GM19455 (cell line): ENCODE results near the gene SULT1A1.
"Not testable (repeated sequence)": the region's sequence is repeated elsewhere in the genome, so short reads cannot be mapped to it uniquely, and the experiment has no call there.

ENCODE experiments used
- ATAC-seq: cut with Tn5 transposase; IDR thresholded peaks from one replicate; pipeline ENCODE4 v1.9.1; 2021; ENCODE audit not compliant: unreplicated experiment

Gene SULT1A1

DNA sequence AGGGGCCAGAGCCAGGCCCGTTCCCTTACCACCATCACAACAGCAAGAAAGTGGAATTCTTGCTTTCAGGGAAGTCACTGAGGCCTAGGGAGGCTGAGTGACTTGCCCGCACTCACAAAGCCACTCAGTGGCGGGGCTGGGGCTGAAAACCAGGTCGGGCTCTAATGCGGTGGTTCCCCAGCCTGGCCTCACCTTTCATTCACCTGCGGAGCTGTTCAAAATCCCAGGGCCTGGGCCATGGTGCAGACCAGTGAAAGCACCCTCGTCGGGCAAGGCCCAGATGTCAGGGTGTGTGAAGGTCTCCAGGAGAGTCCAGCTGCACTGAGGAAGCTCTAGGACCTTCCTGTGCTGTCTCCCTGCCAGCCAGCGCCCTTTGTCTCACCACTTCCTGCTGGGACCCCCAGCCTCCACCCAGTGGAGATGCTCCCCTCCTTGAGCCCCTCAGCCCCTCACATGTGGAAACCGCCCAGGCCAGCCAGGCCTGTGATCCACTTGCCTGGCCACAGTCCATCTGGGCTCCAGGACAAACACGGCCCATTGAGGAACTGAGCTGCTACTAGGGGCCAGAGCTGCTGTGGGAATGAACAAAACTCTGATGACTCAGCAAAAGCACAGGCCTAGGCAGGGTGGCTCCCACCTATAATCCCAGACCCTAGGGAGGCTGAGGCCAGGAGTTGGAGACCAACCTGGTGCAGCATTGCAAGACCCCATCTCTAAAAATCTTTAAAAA, 812 bp downstream of the SULT1A1 start:
- ATAC-seq, result not testable (repeated sequence)

DNA sequence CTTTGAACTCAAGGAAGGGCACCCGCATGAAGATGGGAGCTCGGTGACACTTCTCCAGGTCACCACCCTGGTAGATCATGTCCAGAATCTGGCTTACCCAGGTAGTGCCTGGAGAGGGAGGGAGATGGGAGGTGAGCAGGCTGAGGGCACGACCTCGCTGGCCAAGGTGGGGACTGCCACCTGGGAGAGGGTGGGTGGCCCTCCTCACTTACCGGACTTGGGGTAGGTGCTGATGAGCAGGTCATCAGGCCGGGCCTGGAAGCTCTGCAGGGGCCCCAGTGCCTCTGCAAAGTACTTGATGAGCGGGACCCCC, 1.4 kb downstream of the SULT1A1 start:
- ATAC-seq, result not testable (repeated sequence)

DNA sequence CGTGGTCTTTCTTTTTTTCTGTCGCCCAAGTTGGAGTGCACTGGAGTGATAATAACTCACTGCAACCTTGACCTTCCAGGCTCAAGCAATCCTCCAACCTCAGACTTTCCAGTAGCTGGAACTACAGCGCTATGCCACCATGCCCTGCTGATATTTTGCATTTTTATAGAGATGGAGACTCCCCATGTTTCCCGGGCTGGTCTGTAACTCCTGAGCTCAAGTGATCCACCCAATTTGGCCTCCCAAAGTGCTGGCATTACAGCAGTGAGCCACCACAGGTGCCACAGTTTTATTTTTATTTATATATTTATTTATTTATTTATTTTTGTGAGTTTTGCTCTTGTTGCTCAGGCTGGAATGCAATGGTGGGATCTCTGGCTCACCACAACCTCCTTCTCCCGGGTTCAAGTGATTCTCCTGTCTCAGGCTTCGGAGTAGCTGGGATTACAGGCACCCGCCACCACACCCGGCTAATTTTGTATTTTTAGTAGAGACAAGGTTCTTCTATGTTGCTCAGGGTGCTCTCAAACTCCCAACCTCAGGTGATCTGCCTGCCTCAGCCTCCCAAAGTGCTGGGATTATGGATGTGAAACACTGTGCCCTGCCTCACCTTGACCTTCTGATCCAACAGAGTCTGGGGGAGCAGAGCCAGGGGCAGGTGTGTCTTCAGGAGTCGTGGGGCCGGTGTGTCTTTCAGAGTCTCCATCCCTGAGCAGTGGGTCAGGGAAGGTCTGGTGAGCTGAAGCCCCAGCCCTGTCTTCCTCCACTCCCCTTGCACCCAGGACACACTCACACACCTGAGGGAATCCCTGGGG, 2.0 kb downstream of the SULT1A1 start:
- ATAC-seq, result not testable (repeated sequence)

DNA sequence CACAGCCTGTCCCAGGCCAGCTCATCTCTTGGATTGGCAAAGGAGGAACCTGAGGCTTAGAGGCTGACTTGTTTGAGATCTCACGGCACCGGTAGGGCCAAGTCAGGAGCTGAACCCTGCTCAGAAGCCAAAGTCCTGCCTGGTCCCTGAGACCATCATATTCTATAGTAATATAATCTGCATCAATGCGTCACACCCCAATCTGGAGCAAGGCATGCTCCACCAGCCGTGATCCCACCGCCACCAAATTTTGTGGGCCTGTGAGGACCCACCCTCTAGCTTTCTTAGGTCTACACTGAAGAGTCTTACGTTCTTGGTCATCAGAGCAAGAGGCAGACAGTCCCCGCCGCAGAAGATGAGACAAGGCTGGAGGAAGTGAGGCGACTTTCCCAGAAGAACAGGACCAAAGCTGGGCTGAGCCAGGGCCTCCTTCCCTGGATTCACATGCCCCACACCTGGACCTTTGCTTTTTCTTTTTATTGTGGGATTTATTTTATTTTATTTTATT, 2.7 kb downstream of the SULT1A1 start:
- no peak for ATAC-seq

DNA sequence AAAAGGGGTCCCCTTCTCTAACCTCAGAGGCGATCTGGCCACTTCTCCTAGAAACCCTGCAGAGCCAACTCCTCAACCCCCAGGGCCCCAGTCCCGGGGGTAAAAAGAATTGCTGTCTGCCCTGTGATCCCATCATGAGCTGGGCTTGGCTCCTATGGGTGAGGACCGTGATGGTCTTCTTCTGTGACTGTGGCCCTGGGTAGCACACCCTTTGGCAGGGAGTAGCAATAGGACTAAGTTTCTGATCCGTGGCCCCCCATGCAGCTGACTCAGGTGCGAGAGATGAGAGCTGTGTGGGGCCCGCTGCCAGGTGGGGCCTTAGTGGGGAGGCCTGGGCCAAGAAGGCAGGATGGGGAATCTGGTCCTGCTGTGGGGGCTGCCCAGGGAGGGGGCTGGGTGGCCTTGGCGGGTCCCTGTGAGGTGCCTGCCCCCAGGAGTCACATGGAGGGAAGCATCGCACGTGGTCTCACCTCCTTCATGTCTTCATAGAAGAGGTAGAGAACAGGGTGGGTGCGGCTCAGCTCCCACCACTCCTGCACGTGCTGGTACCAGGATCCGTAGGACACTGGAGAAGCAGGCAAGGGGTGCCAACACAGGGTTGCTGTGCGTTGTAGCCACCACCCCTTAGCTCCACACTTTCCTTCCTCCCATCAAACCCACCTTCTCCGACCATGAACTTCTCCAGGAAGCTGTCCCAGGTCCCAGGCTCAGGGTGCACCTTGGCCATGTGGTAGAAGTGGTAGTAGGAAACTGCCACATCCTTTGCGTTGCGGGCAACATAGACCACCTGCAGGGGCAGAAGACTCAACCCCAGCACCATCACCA, 3.3 kb downstream of the SULT1A1 start:
- no peak for ATAC-seq

DNA sequence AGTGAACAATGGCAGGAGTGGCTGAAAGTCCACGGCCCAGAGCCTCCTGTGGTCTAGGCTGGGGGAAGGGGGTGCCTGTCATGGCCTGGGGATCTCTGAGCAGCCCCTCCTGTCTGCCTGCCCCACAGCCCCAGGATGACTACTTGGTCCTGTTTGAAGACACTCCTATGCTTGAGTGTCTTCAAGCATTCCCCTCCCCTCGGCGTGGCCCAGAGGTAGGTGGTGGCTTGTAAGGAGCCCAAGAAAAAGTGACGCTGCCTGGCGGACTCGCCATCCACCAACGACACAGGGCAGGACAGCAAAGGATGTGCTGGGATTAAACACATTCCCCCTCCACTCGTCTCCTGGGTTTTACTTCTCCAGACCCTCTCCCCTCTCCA, 5.7 kb downstream of the SULT1A1 start:
- no peak for ATAC-seq

DNA sequence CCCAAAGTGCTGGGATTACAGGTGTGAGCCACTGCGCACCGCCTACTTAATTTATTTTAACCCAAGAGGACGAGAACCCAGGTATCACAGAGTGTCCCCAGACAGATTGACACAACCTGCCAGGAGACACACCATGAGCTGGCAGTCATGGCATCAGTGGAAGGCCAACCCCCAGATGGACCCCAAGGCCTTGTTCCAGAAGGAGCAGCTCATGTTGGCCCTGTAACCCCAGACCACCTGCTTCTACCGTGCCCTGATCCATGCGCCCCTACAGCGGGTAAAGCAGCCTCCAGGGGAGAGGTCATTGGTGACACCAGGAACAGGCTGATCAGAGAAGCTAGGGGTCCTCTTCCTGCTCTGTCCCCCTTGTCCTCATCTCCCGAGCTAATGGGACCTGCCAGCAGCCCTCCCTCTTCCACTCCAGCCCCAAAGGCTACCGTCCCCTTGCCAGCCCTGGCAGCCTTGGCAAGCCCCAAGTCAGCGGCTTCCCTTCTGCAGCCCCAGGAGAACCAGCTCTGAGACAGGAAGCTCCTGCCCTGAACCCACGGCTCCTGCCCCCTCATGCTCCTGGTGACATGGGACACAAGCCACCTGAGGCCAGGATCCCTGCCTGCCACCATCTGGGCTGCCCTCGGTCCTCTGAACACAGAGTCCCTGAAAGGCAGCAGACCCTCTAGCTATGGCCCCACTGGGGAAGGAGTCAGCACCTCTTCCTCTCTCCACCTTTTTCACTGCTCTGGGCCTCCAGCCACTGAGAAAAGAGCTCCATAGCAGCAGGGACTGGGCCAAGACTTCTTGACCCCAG, 6.3 kb downstream of the SULT1A1 start:
- no peak for ATAC-seq

DNA sequence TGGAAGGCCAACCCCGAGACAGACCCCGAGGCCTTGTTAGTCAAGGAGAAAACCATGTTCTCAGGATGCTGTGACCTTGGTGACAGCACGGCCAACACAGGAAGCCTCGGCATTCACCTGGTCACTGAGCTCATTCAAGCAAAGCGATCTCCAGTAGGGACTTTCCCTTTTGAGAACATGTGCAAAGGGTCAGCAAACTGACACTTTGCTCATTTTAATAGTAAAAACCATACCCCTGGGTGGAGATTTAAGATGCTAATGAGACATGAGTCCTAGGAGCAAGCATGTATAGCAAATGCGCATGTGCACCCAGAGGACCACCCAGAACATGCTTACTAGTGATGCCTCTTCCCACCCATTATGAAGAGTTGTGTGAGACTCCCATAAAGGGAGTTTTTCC, 7.3 kb downstream of the SULT1A1 start:
- no peak for ATAC-seq

DNA sequence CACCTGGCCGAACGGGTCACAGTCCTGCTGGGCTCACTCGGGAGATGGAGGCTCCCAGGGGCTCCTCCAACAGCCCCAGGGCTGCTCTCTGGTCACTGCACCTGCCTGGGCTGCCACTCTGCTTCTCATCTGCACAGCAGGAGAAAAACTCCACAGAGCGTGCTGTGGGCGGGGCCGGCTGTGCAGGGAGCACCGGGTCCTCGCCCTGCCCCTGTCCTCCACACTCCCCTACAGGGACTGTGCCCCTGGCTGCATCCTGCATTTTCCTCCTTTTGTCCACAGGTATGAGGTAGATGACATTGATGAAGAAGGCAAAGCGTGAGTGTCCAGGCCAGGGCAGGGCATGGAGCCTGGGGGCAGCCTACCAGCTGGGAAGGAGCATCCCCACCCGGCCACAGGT, 7.8 kb downstream of the SULT1A1 start:
- ATAC-seq, result not testable (repeated sequence)

DNA sequence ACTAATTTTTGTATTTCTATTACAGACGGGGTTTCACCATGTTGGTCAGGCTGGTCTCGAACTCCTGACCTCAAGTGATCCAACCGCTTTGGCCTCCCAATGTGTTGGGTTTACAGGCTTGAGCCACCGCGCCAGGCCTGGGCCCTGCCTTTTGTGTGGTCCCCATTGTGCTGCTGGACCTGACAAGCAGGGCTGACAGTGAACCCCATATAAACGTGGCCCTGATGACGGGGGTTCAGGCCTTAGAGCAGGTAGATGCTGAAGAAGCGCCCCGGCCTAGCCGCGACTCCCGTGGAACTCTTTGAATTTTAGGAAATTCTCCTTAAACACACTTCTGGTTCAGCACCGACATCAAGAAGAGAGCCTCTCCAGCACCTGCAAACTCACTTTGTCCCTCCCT, 8.3 kb downstream of the SULT1A1 start:
- ATAC-seq, result not testable (repeated sequence)

DNA sequence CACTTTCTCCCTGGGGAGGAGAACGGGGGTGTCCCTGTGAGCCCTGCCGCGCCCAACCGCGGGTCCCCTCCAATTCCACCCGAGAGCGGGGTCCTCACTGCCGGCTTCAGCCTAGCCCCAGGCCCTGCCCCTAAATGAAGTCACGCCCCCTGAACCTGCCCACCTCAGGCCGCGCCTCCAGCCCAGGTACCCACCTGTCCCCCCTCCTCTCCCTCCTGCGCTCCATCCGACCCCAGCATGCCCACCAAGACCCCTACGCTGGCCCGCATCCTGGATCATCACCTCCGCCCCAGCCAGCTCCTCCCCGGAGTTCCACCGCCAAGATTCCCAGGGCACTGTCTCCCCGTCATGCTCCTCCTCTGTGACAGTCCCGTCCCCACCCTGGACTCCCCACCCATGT, 8.9 kb downstream of the SULT1A1 start:
- ATAC-seq, result not testable (repeated sequence)

DNA sequence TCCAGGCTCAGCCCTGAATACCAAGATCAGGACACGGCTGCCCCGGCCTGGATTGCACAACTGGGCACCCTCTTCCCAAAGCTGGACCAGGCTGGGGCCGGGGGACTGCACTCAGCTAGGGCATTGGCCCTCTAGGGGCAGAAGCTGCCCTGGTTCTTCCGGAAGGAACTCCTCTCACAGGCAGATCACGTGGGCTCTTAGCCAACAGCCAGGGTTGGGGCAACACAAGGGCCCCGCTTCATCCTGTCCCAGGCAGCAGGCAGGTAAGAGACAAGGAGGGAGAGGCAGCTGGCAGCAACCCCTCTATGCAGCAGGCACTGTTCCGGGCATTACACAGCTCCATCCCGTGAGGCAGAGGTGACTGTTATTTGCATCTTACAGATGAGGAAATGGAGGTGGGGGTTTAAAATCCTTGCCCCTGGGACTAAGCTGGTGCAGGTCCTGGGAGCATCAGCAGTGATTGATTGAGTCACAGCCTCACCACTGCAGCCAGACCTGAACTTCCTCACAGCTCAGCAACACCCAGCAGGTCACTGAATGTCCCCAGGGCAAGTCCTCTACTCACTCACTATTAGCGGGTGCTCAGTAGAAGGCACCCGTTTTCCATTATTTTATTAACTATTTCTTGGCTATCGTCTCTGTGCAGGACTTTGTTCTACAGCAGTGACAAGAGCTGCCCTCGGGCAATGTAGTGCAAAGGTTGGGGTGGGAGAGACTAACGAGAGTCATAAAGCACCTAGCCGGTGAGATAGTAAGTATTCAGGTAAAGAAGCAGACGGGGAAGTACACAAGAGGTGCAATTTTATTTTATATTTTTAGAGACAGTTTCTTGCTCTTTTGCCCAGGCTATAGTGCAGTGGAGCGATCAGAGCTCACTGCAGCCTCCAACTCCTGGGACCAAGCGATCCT, 10.2 kb downstream of the SULT1A1 start:
- not testable (repeated sequence) for ATAC-seq

DNA sequence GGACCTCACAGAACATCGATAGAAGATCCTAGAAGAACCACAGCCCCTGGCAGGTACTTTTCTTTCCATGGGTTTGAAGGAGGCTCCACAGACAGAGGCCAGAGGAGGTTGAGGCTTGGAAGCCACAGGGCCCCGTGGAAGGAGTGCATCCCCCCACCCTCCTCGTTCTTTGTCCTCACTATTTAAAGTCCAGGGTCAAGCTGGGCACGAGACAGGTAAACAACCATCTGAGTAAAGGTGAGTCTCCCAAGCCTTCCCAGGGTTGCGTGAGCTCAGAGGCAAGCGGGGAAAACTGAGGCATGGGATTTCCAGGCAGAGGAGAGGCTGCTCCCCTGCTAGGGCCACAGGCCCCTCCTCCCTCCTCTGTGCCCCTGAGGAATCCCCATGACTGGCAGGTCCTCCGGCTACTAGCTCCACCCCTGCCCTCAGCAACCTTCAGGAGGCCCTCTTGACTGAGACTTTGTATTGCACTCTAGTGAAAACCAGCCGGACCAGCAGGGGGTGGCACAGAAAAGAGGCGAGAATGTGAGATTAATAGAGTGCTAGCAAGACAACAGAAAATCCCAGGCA, 12.1 kb downstream of the SULT1A1 start:
- no peak for ATAC-seq

DNA sequence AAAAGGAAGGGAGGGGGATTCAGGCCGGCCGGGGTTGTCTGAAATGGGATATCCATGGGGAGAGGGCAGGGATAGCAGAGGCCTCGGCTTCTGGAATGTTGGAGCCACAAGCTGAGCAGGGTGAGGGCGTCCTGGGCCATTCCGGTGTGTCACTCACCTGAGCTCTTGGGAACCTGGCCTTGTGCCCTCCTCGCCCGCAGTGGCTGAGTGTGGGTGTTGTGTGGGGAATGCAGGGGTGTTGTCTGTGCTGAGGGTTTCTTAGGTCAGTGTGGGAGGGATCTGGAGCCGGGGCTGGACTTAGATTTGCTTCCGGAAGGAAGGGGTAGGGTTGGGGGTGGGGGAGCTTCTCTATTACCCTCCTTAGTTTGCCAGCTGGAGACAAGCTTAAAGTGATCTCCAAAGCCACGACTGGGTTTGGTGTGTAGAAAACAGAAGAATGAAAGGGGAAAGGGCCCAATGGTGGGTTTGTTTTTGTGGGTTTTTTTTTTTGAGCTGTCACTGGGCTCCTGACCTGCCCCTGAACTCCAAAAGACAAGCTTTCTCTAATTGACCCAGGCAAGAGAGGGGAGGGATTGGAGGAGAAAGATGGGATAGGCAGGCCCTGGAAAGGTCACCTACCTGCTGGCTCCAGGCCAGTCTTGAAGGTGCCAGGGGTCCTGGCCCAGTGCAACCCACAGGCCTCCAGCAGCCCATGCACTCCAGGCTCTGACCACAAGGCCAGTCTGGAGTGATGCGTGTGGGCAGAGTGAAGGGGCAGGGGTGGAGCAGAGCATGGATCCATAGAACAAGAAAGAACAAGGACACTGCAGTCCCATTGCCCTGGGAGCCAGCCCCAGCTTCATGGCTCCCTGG, 12.8 kb downstream of the SULT1A1 start, which contains the start of gene SULT1A2:
Gene SULT1A2, minus strand, starts transcription at position 211 of the 852 bp plus-strand sequence. CDS start 1,120 bp downstream, outside the sequence.
- no peak for ATAC-seq

DNA sequence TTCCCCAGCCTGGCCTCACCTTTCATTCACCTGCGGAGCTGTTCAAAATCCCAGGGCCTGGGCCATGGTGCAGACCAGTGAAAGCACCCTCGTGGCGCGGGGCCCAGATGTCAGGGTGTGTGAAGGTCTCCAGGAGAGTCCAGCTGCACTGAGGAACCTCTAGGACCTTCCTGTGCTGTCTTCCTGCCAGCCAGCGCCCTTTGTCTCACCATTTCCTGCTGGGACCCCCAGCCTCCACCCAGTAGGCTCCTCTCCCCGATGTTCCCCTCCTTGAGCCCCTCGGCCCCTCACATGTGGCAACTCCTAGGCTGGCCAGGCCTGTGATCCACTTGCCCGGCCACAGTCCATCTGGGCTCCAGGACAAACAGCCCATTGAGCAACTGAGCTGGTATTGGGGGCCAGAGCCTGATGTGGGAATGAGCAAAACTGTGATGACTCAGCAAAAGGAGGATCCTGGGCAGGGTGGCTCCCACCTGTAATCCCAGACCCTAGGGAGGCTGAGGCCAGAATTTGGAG, 13.7 kb downstream of the SULT1A1 start:
- no peak for ATAC-seq

DNA sequence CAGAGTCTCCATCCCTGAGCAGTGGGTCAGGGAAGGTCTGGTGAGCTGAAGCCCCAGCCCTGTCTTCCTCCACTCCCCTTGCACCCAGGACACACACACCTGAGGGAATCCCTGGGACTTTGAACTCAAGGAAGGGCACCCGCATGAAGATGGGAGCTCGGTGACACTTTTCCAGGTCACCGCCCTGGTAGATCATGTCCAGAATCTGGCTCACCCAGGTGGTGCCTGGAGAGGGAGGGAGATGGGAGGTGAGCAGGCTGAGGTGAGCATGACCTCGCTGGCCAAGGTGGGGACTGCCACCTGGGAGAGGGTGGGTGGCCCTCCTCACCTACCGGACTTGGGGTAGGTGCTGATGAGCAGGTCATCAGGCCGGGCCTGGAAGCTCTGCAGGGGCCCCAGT, 14.4 kb downstream of the SULT1A1 start:
- not testable (repeated sequence) for ATAC-seq

DNA sequence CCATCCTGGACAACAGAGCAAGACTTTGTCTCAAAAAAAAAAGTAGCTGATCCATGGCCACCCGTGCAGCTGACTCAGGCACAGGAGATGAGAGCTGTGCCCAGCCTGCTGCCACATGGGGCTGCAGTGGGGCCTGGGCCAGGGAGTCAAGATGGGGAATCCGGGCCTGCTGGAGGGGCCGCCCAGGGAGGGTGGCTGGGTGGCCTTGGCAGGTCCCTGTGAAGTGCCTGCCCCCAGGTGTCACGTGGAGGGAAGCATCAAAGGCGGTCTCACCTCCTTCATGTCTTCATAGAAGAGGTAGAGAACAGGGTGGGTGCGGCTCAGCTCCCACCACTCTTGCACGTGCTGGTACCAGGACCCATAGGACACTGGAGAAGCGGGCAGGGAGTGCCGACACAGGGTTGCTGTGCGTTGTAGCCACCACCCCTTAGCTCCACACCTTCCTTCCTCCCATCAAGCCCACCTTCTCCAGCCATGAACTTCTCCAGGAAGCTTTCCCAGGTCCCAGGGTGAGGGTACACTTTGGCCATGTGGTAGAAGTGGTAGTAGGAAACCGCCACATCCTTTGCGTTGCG, 16.8 kb downstream of the SULT1A1 start:
- no peak for ATAC-seq

DNA sequence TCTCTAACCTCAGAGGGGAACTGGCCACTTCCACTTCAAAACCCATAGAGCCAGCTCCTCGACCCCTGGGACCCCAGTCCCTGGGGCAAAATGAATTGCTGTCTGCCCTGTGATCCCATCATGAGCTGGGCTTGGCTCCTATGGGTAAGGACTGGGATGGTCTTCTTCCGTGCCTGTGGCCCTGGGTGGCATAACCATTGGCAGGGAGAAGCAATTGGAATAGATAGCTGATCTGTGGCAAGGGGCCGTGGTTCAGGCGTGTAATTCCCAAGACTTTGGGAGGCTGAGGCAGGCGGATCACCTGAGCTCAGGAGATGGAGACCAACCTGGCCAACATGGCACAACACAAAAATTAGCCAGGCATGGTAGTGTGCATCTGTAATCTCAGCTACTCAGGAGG, 17.3 kb downstream of the SULT1A1 start:
- ATAC-seq, result no peak
